Measurements from ENCODE around the gene OTUB2. TPM values are rescaled to one million over a fixed set of nuclear protein-coding genes. Genes with fewer than 3 reads are reported as not detected.

OTUB2 gene
- total RNA-seq, 1 donor from 2014 or later = 1.3 TPM

DNA sequence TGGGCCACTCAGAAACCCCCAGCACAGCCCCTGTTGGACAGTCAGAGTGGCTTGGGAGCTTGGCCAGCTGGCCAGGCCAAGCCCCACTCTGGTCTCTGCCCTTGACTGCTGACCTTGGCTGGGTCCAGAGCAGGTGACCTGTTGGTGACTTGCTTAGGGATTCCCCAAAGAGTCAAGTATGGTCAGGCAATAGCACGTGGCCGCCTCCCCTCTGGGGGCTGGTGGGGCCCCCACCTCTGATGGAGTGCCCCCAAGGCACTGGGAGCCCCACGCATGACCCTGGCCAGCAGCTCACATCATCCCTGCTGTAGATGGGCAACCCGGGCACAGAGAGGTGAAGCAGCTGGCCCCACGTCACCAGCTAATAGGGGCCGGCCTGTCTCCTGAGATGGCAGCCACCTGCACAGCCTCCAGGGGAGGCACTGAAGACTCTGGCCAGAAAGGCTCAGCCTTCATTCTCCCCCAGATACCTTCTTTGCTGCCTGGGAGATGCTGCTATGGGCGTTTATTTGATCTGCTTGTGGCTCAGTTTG, 27.2 kb upstream of the OTUB2 start:
- H3K4me3 ChIP-seq (ENCODE audit: low read depth, low read length) = no peak overlapping the region
- no peak for DNase-seq (ENCODE audit: low read depth)
- no peak for TF ChIP-seq CTCF (IDR thresholded peaks at IDR 0.05; ENCODE audit: insufficient read depth, low read length, severe bottlenecking)
- H3K36me3 ChIP-seq (ENCODE audit: control insufficient read depth, insufficient read depth, low read length) = no peaks in the 10 kb centered on the region
- peaks cover 2% of the 10 kb centered on the region for H3K27me3 ChIP-seq (ENCODE audit: control insufficient read depth, insufficient read depth, low read length)
- no peak for FAIRE-seq

DNA sequence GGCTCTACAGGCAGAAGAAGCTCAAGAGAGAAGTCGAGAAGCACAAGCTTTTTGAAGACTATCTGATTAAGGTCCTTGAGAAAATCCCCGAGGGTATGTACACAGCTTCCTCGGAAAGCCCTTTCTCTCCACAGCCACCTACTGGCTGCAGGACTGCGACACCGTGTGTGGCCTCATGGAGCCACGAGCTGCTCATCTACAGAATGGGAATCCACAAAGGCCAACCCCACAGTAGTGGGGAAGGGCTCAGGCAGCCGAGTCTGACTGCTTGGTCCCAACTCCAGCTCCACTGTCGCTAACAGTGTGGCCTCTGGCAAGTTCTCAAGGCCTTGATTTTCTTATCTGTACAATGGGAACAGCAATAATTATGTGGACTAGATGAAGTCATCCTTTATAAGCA, 26.6 kb upstream of the OTUB2 start:
- DNase-seq (ENCODE audit: low read depth) (no peak), FAIRE-seq (no peak)
- H3K4me3 ChIP-seq (ENCODE audit: low read depth, low read length) = no peak overlapping the region
- H3K36me3 ChIP-seq (ENCODE audit: control insufficient read depth, insufficient read depth, low read length) = no peaks in the 10 kb centered on the region
- peaks cover 2% of the 10 kb centered on the region for H3K27me3 ChIP-seq (ENCODE audit: control insufficient read depth, insufficient read depth, low read length)
- no peak for TF ChIP-seq CTCF (IDR thresholded peaks at IDR 0.05; ENCODE audit: insufficient read depth, low read length, severe bottlenecking)

DNA sequence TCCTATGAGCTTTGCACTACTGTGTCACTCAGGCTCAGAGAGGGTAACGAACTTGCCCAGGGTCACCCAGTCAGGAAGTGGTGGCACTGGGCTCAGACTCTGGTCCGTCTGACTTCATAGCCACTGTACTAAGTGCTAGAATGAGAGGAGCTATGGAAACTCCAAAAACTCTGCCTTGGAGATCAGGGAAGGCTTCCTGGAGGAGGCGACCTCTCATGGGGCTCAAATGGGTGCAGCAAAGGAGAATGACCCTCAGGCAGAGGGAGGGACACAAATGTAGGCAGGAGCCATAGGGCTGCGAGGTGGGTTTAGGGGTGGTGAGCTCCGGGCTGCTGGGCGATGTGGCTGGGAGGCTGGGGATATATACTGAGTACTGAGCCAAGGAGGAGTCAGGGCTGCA, 25.9 kb upstream of the OTUB2 start:
- DNase-seq (ENCODE audit: low read depth) (no peak), FAIRE-seq (no peak)
- Histone ChIP-seq H3K36me3 (ENCODE audit: control insufficient read depth, insufficient read depth, low read length) (no peaks in the 10 kb centered on the region), H3K4me3 (ENCODE audit: low read depth, low read length) (no peak overlapping the region), H3K27me3 (ENCODE audit: control insufficient read depth, insufficient read depth, low read length) (peaks cover 5% of the 10 kb centered on the region)
- TF ChIP-seq CTCF (IDR thresholded peaks at IDR 0.05; ENCODE audit: insufficient read depth, low read length, severe bottlenecking) = no peak

DNA sequence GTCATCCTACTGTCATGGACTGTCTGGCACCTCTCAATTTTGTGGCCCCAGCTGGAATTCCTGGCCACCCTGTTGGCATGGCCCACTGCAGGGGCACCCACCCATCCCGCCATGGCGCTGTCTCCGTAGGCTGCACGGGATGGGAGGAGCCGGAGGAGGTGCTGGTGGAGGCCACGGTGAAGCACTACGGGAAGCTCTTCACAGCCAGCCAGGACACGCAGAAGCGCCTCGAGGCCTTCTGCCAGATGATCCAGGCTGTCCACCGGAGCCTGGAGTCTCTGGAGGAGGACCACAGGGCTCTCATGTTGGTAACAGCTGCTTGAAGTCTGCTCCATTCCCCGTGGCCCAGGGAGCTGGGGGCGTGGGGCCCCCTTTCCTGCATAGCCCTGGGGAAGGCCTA, 25.1 kb upstream of the OTUB2 start:
- Histone ChIP-seq H3K27me3 (ENCODE audit: control insufficient read depth, insufficient read depth, low read length) (peaks cover 5% of the 10 kb centered on the region), H3K36me3 (ENCODE audit: control insufficient read depth, insufficient read depth, low read length) (no peaks in the 10 kb centered on the region), H3K4me3 (ENCODE audit: low read depth, low read length) (no peak overlapping the region)
- TF ChIP-seq CTCF (IDR thresholded peaks at IDR 0.05; ENCODE audit: insufficient read depth, low read length, severe bottlenecking) = no peak
- no peak for FAIRE-seq
- peak; percentile 30 for DNase-seq (ENCODE audit: low read depth)

DNA sequence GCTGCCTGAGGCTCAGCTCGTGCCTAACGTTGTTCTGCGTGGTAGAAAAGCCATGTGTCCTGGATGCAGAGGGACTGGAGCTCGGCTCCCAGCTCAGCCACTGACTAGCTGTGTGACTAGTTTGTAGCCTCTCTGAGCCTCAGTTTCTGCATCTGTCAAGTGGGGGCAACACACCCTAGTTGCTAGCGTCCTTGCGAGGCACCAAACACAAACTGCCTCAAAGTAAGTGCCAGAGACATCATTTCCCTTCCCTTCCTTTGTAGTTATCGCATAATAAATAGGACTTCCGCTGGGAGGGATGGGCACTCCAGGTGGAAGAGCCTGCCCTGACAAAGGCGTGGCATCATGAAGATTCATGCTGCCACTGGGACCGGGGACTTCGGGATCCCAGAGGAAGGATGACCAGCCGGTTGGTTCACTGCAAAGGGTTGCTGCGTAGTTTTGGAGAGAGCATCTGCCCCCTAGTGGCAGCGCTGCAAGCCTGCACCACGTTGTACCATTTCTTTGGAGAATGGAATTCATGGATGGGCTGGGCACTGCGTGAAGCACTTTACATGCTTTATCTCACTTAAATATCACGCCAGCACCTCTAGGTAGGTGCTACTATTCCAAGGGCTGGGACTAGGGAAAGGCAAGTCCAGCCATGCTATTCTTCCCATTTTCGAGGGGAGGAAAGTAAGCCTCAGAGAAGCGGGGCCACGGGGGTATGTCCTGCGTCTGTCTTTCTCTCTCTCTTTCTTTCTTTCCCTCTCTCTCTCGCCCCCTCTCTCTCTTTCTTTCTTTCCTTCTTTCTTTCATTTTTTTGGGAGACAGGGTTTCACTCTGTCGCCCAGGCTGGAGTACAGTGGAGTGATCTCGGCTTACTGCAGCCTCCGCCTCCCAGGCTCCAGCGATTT, 24.4 kb upstream of the OTUB2 start:
- TF ChIP-seq CTCF (IDR thresholded peaks at IDR 0.05; ENCODE audit: insufficient read depth, low read length, severe bottlenecking) = peak; percentile 99
- Histone ChIP-seq H3K4me3 (ENCODE audit: low read depth, low read length) (no peak overlapping the region), H3K27me3 (ENCODE audit: control insufficient read depth, insufficient read depth, low read length) (peaks cover 5% of the 10 kb centered on the region), H3K36me3 (ENCODE audit: control insufficient read depth, insufficient read depth, low read length) (no peaks in the 10 kb centered on the region)
- FAIRE-seq = peak; percentile 77
- peak; percentile 61 for DNase-seq (ENCODE audit: low read depth)
